K562 (cell line): ENCODE measurements around the gene RXRA. TPM values are rescaled to one million over a fixed set of nuclear protein-coding genes. Genes with fewer than 3 reads are reported as not detected.

Experiments
- ATAC-seq: fragments of 200-7000 bp; cut with Tn5 transposase; 3 replicates; pipeline ENCODE4 v1.9.1; 2020; ENCODE audit warnings: moderate library complexity
- BruUV-seq: library from RNA; stranded (reverse); fragments of 400-500 nt; replicated peaks from 2 replicates; lab custom pipeline; 2021; lab: Mats Ljungman, UMichigan
- CTCF ChIA-PET: fragments of 300-600 bp; formaldehyde crosslinking; extraction: SDS; loops from one replicate; lab custom pipeline; 2021; ENCODE audit warnings: low intra/inter-chr PET ratio; lab: Yijun Ruan, JAX
- POLR2A ChIA-PET: fragments of 300-600, 350-650 bp; sonication (Branson Sonifier 250); formaldehyde crosslinking; extraction: SDS; loops from one replicate; lab custom pipeline; 2021; ENCODE audit warnings: antibody characterized with exemption, inconsistent platforms; lab: Yijun Ruan, JAX
- DNase-seq, 4 experiments: peaks; one replicate each; pipeline versions ENCODE4 v3.0.0 to v3.0.0-alpha.2; 2011 to 2018; ENCODE audit warnings: low spot score in 3 of 4, mixed read lengths in 3 of 4; ENCODE audit errors: extremely low read depth in 1 of 4
- FAIRE-seq: peaks from 2 replicates; lab custom pipeline; 2011; peaks lifted over from hg19 to GRCh38; lab: Jason Lieb, UNC
- H2AFZ ChIP-seq: 2 replicates; pipeline ENCODE4 v1.6.0; 2011; ENCODE audit warnings: low read depth, low read length, control low read depth, inconsistent platforms
- H3K27ac ChIP-seq: fragments of 200-600 bp; 3 replicates; pipeline ENCODE4 v1.8.0; 2011; ENCODE audit warnings: low read depth, mild to moderate bottlenecking, control low read depth, inconsistent platforms, low read length, moderate library complexity, mixed read lengths; ENCODE audit errors: extremely low read depth
- H3K27me3 ChIP-seq, 2 experiments: fragments of 300-600 bp in 1 of 2; 2 replicates in 1 of 2; 3 replicates in 1 of 2; pipeline versions ENCODE4 v1.6.0 to v1.8.0; 2011; ENCODE audit warnings: inconsistent platforms in 2 of 2, low read length in 2 of 2, mild to moderate bottlenecking in 1 of 2, mixed read lengths in 1 of 2, moderate library complexity in 1 of 2; ENCODE audit not compliant: control insufficient read depth in 2 of 2, insufficient read depth in 2 of 2
- H3K36me3 ChIP-seq: fragments of 300-600 bp; 3 replicates; pipeline ENCODE4 v1.8.0; 2011; ENCODE audit warnings: mild to moderate bottlenecking, low read length, inconsistent platforms; ENCODE audit not compliant: control insufficient read depth, insufficient read depth
- H3K4me1 ChIP-seq, 2 experiments: fragments of 200-600 bp in 1 of 2; replicated peaks in 1 of 2; 2 replicates in 1 of 2; 3 replicates in 1 of 2; pipeline versions ENCODE4 v1.5.1 to v1.8.0; 2011; ENCODE audit warnings: inconsistent platforms in 2 of 2, low read length in 2 of 2, mild to moderate bottlenecking in 1 of 2, mixed read lengths in 1 of 2, moderate library complexity in 1 of 2; ENCODE audit not compliant: control insufficient read depth in 2 of 2, insufficient read depth in 2 of 2
- H3K4me2 ChIP-seq: 2 replicates; pipeline ENCODE4 v1.6.1; 2011; ENCODE audit warnings: low read length, control low read depth, inconsistent platforms, mixed read lengths; ENCODE audit not compliant: insufficient read depth
- H3K4me3 ChIP-seq: fragments of 200-600 bp; sonication (generic), shearing (Covaris generic); 2 replicates; pipeline ENCODE4 v1.5.1; 2016; ENCODE audit warnings: control low read depth, inconsistent platforms
- H3K79me2 ChIP-seq: fragments of 200-600 bp; 3 replicates; pipeline ENCODE4 v1.8.0; 2011; ENCODE audit warnings: low read length, inconsistent platforms; ENCODE audit not compliant: control insufficient read depth, insufficient read depth
- H3K9ac ChIP-seq, 2 experiments: 2 replicates each; pipeline versions ENCODE4 v1.6.0 to v1.6.1; 2011; ENCODE audit warnings: low read depth in 2 of 2, low read length in 2 of 2, control low read depth in 1 of 2, inconsistent platforms in 1 of 2, mild to moderate bottlenecking in 1 of 2, mixed read lengths in 1 of 2; ENCODE audit not compliant: insufficient read depth in 1 of 2
- H3K9me1 ChIP-seq: one replicate; pipeline ENCODE4 v1.6.0; 2011; ENCODE audit warnings: inconsistent platforms, mild to moderate bottlenecking, low read length, moderate library complexity; ENCODE audit not compliant: control insufficient read depth, insufficient read depth
- H3K9me3 ChIP-seq: replicated peaks from 2 replicates; pipeline ENCODE4 v1.5.1; 2011; ENCODE audit warnings: low read depth, low read length, inconsistent platforms; ENCODE audit not compliant: control insufficient read depth, insufficient read depth
- H4K20me1 ChIP-seq: replicated peaks from 2 replicates; pipeline ENCODE4 v1.6.1; 2011; ENCODE audit warnings: low read length, inconsistent platforms, mixed read lengths; ENCODE audit not compliant: control insufficient read depth, insufficient read depth
- CHCHD3 ChIP-seq: fragments of 250-450 bp; sonication (Bioruptor Pico); IDR thresholded peaks from 2 replicates; pipeline ENCODE4 v2.1.2; 2022; ENCODE audit warnings: mild to moderate bottlenecking
- ETV6 ChIP-seq, 3 experiments: fragments of 150-350 bp in 1 of 3; sonication (generic) in 1 of 3; formaldehyde crosslinking in 1 of 3; IDR thresholded peaks; 2 replicates each; pipeline versions ENCODE4 v1.6.1 to v1.8.0; 2014 to 2022; ENCODE audit warnings: borderline replicate concordance in 2 of 3, low read depth in 2 of 3, antibody characterized with exemption in 1 of 3, low read length in 1 of 3, mild to moderate bottlenecking in 1 of 3, missing genetic modification reagents in 1 of 3
- NBN ChIP-seq: fragments of 450-650 bp; IDR thresholded peaks from 2 replicates; pipeline ENCODE4 v1.6.1; 2016; ENCODE audit warnings: low read depth, mild to moderate bottlenecking
- POLR2AphosphoS5 ChIP-seq: IDR thresholded peaks from 2 replicates; pipeline ENCODE4 v1.6.1; 2011; ENCODE audit warnings: mild to moderate bottlenecking, low read depth, low read length, moderate library complexity; ENCODE audit not compliant: control insufficient read depth, insufficient read depth
- RUNX1 ChIP-seq: sonication (generic); IDR thresholded peaks from 2 replicates; pipeline ENCODE4 v1.6.1; 2016; ENCODE audit warnings: antibody characterized with exemption, low read depth
- SRSF1 ChIP-seq: fragments of 200-400 bp; formaldehyde crosslinking; IDR thresholded peaks from 2 replicates; pipeline ENCODE4 v1.6.1; 2017; ENCODE audit warnings: mild to moderate bottlenecking, low read depth, low read length, moderate library complexity
- SRSF9 ChIP-seq: fragments of 200-400 bp; formaldehyde crosslinking; IDR thresholded peaks from 2 replicates; pipeline ENCODE4 v1.6.1; 2017; ENCODE audit warnings: low read depth, low read length, borderline replicate concordance
- STAG1 ChIP-seq: sonication (generic); formaldehyde crosslinking; IDR thresholded peaks from 2 replicates; pipeline ENCODE4 v1.5.0; 2020; ENCODE audit warnings: missing genetic modification reagents, borderline replicate concordance
- ZC3H8 ChIP-seq: fragments of 450-650 bp; IDR thresholded peaks from 2 replicates; pipeline ENCODE4 v1.6.1; 2017
- ZNF12 ChIP-seq: sonication (generic); formaldehyde crosslinking; IDR thresholded peaks from 2 replicates; pipeline ENCODE4 v1.4.0; 2020; ENCODE audit warnings: mild to moderate bottlenecking, missing genetic modification reagents
- ZNF133 ChIP-seq: fragments of 250-450 bp; sonication (Bioruptor Pico); IDR thresholded peaks from 2 replicates; pipeline ENCODE4 v1.4.0; 2020; ENCODE audit warnings: mild to moderate bottlenecking
- ZNF23 ChIP-seq: fragments of 250-450 bp; sonication (Bioruptor Pico); IDR thresholded peaks from 2 replicates; pipeline ENCODE4 v1.4.0; 2020; ENCODE audit warnings: mild to moderate bottlenecking
- ZNF583 ChIP-seq: fragments of 250-450 bp; sonication (Bioruptor Pico); IDR thresholded peaks from 2 replicates; pipeline ENCODE4 v1.4.0; 2020
- ZNF668 ChIP-seq: fragments of 250-450 bp; sonication (Bioruptor Pico); IDR thresholded peaks from 2 replicates; pipeline ENCODE4 v1.8.0; 2022; ENCODE audit warnings: mild to moderate bottlenecking, inconsistent platforms
- ZNF696 ChIP-seq: fragments of 250-450 bp; sonication (Bioruptor Pico); conservative IDR thresholded peaks from 2 replicates; pipeline ENCODE4 v1.4.0; 2020; ENCODE audit warnings: mild to moderate bottlenecking, moderate library complexity
- WGBS: fragments of 100-300 bp; shearing (Covaris generic); methylation state at CpG from one replicate; pipeline ENCODE4 v1.1.6; 2016; ENCODE audit warnings: low coverage, mixed read lengths; ENCODE audit not compliant: insufficient coverage; ENCODE audit errors: missing lambda C conversion rate; 5-methylcytosine and 5-hydroxymethylcytosine counted together
- in situ Hi-C: fragments of 300-500 bp; cut with MboI; formaldehyde crosslinking; loops from 4 replicates; pipeline ENCODE4 v1.15.0; 2018; ENCODE audit warnings: inconsistent platforms, mixed read lengths
- intact Hi-C: fragments of 100-400 bp; cut with micrococcal nuclease; formaldehyde crosslinking; loops from 2 replicates; pipeline ENCODE4 v1.14.2; 2022
- polyA plus RNA-seq, 8 experiments: library from polyadenylated mRNA; depleted of rRNA in 4 of 8; stranded (reverse) in 5 of 8; unstranded in 3 of 8; fragments of >200 nt; fragmentation: Nextera tagmentation in 2 of 8; fragmentation: Illumina TruSeq in 1 of 8; extraction: Ambion mirVana in 2 of 8; extraction: Trizol in 1 of 8; gene quantifications; 2 replicates each; pipeline versions ENCODE4 v1.2.1 to v1.2.3, GENCODE V29; 2011 to 2014; ENCODE audit warnings: inconsistent platforms in 1 of 8, missing spikeins in 1 of 8
- total RNA-seq, 7 experiments: library from RNA; depleted of rRNA in 6 of 7; stranded (reverse); fragments of >200 nt in 6 of 7; fragmentation: Illumina TruSeq in 2 of 7; extraction: Trizol in 2 of 7; gene quantifications; 2 replicates each; pipeline versions ENCODE4 v1.2.1 to v1.2.3, GENCODE V29; 2011 to 2021; ENCODE audit warnings: low replicate concordance in 1 of 7
- TF ChIP-seq, protein P1 (sequence below): sonication (generic); IDR thresholded peaks from 2 replicates; pipeline ENCODE4 v1.6.1; 2016

The RXRA gene
- total and polyA plus RNA-seq, 9 of the 15 experiments (the other 6 are each of a cell fraction or from before 2014, with no cell fraction given): 0.35 to 23.6 (median 4.6) TPM

DNA sequence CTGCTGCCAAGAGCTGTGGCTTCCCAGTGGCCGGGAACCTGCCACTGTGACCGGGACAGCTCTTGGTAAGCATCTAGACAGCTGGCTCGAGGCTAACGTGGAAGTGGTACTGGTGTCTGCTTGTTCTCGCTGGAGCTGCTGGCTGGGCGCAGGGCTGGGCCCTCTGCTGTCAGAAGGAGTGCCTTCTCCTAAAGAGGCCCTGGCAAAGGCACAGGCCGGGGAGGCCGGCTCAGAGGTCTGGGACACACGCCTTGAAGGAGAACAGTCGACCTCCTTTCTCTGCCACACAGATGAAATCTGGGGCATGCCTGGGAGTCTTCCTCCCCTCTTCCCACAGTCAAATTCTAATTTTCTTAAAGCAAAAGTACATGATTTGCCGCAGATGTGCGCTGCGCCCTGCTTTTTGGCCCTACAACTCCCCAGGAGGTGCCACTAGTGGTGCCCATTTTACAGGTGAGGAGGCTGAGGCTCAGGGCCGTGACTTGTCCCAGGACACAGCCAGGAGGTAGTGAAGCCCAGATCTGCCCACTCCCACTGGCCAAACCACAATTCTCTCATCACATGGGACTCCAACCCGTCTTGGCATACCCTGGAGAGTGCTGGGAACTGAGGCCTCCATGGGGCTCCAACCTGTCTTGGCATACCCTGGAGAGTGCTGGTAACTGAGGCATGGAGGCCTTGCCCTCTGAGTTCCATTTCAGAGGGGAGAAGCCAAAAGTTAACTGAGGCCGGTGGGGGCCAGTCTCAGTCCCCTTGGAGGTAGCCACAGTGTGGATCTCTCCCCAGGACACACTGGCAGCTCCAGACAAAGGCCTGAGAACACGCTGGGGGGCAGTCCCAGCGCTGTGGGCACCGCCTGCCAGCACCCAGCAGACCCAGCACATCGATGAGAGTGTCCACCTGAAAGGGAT, 12.0 kb upstream of the RXRA start:
- no peak overlapping the region for H3K4me3 ChIP-seq
- peaks cover 9% of the 10 kb centered on the region; the same call in 1 of the 2 replicates for H4K20me1 ChIP-seq
- H3K27ac ChIP-seq: no peak overlapping the region
- in situ Hi-C loops: no loop called here
- ATAC-seq (no peak), FAIRE-seq (no peak)
- CTCF ChIA-PET: no interaction called here
- peaks cover 13 to 37% of the 10 kb centered on the region in 2 experiments; a peak in 4 of 5 replicates for H3K27me3 ChIP-seq
- peaks cover 4% of the 10 kb centered on the region; the same call in 1 of the 2 replicates for H3K9me3 ChIP-seq
- no peak overlapping the region for H3K9ac ChIP-seq
- H2AFZ ChIP-seq: no peak overlapping the region
- no peak for TF ChIP-seq ZNF12
- no peak for TF ChIP-seq ZNF133 (CRISPR knock-in tag)
- TF ChIP-seq ZC3H8: no peak
- TF ChIP-seq RUNX1: no peak
- no peak for TF ChIP-seq CHCHD3 (CRISPR knock-in tag)
- TF ChIP-seq ZNF696 (CRISPR knock-in tag): no peak
- TF ChIP-seq ZNF668: no peak
- TF ChIP-seq ZNF23 (CRISPR knock-in tag): no peak
- TF ChIP-seq, protein P1, sequence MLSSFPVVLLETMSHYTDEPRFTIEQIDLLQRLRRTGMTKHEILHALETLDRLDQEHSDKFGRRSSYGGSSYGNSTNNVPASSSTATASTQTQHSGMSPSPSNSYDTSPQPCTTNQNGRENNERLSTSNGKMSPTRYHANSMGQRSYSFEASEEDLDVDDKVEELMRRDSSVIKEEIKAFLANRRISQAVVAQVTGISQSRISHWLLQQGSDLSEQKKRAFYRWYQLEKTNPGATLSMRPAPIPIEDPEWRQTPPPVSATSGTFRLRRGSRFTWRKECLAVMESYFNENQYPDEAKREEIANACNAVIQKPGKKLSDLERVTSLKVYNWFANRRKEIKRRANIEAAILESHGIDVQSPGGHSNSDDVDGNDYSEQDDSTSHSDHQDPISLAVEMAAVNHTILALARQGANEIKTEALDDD: no peak
- no peak for TF ChIP-seq ZNF583 (CRISPR knock-in tag)
- TF ChIP-seq NBN: no peak
- no peak for TF ChIP-seq ETV6 (IDR thresholded peaks at IDR 0.05; ENCODE audit: borderline replicate concordance in 1 of 2, low read depth in 2 of 2, low read length in 1 of 2)
- TF ChIP-seq ETV6 (CRISPR knock-in tag; IDR thresholded peaks at IDR 0.05; ENCODE audit: borderline replicate concordance): no peak
- TF ChIP-seq POLR2AphosphoS5: no peak
- no peak for TF ChIP-seq SRSF9
- no peak for TF ChIP-seq SRSF1
- no peak for TF ChIP-seq STAG1 (CRISPR knock-in tag)
- TF ChIP-seq, all 486 proteins: peak for 0
- no TSS peak for BruUV-seq
- no peak for DNase-seq
- H3K9me1 ChIP-seq: no peaks in the 10 kb centered on the region
- H3K4me1 ChIP-seq: peaks cover 4 to 27% of the 10 kb centered on the region in 2 experiments; a peak in 4 of 5 replicates
- no peaks in the 10 kb centered on the region for H3K36me3 ChIP-seq
- no peak overlapping the region for H3K4me2 ChIP-seq
- no peaks in the 10 kb centered on the region for H3K79me2 ChIP-seq
- POLR2A ChIA-PET: interaction anchor here (0.5 to 0.6 kb wide), 3 partner anchors 76 to 1341 kb away, joined by 3 read pairs; no protein-coding TSS in a partner anchor
- intact Hi-C loops: no loop called here
- WGBS: 10% methylated on average over 20 of the region's 20 CpGs
